HG02885 (cell line): ENCODE results near the gene FBN3.

Experiments used
- ATAC-seq: cut with Tn5 transposase; IDR thresholded peaks from one replicate; pipeline ENCODE4 v1.9.1; 2021; ENCODE audit warnings: mild to moderate bottlenecking; ENCODE audit not compliant: unreplicated experiment, poor library complexity

FBN3 gene

DNA sequence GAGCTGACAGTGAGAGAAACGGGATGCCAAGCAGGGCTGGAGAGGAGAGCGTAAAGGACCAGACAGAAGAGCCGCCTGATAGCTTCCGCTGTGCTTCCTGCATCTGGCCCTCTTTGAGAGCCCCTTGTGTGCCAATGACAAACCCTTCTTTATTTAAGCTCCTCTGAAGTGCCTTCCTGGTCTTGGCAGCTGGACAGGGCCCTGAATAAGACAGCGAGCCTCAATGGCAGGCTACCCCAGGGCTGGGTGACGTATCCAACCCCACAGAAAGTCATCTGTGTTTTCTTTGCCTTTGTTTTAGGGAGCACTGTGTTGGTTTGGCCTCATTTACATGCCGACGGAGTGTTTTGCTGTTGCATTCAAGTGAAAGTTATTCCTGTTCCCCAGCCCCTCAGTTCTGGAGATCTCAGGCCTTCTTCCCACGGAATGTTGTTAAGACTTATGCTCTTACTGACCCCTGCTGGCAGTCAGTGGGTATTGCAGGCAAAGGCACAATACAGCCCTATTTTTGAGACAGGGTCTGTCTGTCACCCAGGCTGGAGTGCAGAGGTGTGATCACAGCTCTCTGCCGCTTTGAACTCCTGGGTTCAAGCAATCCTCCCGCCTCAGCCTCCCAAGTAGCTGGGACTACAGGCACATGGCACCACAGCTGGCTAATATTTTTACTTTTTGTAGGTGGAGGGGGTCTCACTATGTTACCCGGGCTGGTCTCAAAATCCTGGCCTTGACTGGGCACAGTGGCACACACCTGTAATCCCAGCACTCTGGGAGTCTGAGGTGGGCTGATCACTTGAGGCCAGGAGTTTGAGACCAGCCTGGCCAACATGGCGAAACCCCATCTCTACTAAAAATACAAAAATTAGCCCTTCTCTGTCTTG is 80.1 kb downstream of the FBN3 start:
- no peak for ATAC-seq

DNA sequence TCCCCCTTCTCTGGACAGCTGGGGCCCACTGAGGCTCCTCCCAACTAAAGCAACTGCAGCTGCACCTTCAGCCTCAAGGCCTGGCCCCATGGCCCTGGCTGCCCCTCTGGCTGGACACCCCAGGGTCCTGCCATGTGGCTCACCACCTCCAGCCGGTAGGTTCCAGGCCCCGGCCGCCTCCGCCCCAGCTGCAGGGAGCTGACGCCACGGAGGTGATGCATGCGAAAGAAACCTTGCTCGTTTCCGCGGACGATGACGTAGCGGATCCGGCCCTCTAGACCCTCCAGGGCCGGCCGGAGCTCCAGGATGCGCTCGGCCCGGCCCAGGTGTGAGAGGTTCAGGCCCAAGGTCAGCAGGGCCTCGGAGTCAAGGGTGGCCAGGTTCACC is 83.5 kb downstream of the FBN3 start:
- no peak for ATAC-seq

DNA sequence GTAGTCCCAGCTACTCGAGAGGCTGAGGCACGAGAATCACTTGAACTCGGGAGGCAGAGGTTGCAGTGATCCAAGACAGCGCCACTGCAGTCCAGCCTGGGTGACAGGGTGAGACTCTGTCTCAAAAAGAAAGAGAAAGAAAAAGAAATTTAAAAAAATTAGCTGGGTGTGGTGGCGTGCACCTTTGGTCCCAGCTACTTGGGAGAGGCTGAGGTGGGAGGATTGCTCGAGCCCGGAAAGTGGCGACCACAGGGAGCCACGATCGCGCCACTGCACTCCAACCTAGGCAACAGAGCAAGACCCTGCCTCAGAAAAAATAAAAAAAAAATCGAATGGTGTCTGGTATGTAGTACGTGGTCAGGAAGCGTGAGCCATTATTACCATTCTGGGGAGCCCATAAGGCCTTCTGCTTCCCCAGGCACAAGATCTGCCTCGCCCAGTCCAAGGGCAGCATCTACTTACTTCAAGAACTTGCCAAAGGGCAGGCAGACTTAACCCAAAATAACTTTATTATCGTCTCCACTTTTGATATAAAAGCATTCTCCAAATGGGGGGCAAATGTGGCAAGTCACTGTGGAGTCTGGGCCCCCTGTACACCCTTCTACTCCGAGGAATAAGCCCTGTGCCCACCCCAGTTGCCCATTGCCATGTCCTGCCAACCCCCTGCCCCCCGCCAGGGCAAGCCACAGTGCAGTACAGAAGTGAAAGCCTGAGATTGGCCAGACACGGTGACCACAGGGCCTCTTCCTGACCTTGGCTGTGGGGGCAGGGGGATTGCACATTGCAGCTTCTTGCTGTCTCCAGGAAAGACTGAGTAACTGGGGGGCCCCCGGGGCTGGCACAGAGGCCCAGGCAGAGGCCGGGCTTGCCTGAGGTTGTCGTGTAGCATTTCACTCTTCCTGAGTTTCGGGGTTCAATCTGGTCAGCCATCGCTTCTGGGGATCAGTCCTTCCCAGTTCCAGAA is 84.2 kb downstream of the FBN3 start:
- no peak for ATAC-seq

DNA sequence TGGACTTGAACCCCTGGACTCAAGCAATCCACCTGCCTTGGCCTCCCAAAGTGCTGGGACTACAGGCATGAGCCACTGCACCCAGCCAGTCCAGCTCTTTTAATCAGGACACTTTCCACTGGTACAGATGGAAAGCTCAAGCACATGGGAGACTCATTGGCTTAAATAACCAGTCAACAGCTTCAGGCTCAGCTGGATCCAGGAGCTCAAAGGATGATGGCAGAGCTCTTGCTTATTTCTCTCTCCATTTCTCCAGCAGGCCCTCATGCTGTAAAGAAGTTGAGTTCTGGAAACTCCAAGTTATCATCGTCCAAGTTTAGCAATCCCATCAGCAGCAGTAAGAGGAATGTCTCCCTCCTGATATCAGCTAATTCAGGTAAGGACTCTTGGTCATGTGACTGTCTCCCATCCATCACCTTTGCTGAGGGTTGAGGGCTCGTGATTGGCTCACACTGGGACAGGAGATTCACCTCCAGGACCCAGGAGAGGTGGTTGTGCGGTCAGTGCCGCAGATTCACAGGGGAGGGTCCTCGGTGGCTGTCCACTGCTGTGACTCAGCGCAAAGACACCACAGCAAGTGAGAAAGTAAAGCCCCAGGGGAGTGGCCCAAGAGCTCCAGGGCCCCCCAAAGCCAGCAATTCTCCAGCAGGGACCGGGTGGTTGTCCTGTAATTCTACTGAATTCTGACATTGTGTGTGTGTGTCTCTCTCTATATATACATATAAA is 91.7 kb downstream of the FBN3 start:
- ATAC-seq: no peak

DNA sequence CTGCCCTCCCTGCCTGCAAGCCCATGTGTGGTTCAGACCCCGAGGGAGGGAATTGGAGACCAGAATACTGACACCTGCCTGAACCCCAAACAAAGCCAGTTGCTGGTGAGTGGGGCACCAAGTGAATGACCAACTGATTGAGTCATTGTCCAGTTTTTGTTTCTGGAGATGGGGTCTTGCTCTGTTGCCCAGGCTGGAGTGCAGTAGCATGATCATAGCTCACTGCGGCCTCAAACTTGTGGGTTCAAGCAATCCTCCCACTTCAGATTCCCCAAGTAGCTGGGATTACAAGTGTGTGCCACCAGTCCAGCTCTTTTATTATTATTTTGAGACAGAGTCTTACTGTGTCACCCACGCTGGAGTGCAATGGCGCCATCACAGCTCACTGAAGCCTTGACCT is 92.9 kb downstream of the FBN3 start:
- ATAC-seq: no peak

DNA sequence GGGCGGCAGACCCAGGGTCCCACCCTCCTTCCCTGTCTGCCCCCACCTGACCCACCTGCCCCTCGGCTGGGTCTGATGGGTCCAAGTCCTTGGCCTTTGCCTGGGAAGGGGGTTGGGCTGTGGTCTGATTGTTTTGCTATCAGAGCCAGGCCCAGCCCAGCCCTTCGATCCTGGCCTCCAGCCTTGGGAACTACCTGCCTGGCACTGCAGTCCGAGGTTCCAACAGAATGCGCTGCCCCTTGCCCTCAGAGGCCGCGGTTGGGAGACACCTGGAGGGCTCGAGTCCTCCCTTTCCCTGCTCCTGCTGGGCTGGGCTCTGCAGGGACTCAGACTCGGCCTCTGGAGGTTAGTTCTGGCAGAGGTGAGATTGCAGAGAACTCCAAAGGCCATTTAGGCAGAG is 95.2 kb downstream of the FBN3 start:
- ATAC-seq: no peak

DNA sequence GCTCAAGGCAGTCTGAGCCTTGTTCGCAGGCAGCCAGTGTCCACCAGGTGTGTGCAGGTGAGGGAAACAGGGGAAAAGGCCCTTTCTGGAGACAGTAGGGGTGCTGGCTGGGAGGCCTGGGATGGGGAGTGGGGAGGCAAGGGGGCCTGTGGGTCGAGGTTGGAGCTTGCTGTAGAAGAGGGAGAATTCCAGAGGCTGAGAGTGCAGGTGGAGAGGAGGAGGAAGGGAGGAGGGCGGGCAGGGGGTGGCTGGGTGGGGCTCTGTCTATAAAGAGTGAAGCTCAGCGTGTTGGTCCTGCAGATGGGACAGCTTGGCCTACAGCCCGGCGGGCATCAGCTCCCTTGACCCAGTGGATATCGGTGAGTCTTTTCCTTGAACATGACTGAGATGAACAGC is 96.9 kb downstream of the FBN3 start, which contains the start of gene CCL25:
Gene CCL25, plus strand, starts transcription at position 297 of the 396 bp plus-strand sequence. CDS start 290 bp downstream, outside the sequence.
- no peak for ATAC-seq

DNA sequence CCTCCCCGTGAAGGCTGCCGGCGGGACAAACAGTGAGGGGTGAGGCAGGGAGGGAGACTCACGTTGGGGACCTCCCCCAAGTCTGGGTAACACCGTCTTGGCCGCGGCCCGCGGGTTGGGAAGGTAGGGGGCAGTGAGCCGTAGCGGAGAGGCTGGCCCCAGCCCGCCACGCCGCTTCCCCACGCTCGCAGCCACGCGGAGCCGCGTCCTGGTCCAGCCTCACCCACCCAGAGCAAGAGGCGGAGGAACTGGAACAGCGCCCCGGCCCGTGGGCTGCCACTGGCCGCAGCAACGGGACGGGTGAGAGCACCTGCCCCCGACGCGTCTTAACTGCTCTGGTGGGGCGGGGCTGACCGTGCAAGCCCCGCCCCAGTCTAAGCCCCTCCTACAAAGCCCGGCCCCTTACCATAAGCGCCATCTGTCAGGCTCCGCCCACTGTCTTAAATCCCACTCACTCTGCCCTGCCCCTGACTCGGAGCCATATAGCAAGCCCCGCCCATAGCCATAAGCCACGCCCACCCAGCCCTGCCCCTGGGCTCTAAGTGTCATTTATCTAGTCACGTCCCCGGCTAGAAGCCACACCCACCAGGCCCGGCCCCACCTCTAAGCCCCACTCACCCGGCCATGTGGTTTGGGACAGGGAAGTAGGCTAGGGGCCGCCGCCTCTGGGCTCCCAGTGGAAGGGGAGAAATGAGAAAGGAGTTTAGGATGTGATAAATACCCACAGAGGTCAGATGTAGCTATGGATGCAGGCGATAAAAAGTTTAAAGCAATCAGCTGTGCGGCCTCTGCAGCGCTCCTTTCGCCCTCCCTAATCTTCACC is 98.9 kb downstream of the FBN3 start:
- ATAC-seq: peak; percentile 89

DNA sequence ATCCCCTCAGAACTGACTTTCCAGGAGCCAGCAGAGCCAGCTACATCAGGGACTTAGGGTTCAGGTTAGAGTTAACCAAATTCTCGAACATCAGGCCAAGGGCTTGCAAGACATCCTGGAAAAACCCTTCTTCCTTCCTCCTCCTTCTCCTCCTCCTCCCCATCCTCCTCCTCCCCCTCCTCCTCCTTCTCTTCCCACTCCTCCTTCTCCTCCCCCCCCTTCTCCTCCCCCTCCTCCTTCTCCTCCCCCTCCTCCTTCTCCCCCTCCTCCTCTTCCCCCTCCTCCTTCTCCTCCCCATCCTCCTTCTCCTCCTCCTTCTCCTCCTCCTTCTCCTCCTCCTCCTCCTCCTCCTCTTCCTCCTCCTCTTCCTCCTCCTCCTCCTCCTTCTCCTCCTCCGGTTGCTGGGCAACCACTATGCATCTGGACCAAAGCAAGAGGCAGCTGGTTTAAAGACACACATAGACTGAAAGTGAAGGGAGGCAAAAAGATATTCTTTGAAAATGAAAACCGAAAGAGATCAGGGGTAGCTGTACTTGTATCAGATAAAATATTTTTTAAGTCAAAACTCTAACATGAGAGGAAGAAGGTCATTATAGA is 102.7 kb downstream of the FBN3 start:
- no peak for ATAC-seq

DNA sequence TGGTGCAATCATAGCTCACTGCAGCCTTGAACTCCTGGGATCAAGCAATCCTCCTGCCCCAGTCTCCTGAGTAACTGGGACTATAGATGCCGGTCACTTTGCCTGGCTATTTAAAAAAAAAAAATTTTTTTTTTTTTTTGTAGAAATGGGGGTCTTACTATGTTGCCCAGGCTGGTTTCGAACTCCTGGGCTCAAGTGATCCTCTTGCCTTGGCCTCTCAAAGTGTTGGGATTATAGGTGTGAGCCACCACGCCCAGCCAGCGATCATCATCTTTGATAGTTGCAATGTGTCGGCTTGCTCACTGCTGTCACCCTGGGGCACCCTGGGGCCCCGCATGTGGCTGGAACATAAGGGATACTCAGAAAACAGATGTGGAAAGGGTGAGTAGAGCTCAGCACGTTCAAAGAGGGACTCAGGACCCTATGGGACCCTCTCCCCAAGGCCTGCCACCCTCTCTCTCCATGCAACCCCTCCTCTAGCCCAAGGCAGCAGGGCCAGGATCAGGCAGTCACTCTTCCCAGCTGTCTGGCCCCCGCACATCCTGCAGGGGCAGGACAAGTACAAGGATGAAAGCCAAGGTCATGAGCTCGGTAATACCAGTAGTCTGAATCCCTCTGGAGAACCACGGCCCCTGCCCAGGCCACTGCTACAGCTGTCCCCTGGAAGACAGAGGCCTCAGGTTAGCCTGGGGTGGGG is 103.4 kb downstream of the FBN3 start:
- ATAC-seq: no peak

DNA sequence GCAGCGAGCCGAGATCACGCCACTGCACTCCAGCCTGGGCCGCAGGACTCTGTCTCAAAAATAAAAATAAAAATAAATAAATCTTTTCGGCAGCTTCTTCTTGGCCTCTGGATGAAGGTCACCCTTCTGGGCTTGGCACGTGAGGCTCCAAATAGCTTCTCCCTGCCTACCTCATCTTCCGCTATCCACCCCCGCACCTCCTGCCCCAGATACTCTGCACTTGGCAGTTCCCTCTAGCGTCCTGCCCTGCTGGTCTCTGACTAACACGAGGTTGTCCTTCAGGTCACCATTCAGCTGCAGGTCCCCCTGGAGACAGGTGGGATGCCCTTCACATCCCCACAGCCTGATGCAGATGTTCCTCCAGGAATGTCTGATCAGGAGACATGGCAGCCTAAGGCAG is 105.4 kb downstream of the FBN3 start:
- no peak for ATAC-seq

DNA sequence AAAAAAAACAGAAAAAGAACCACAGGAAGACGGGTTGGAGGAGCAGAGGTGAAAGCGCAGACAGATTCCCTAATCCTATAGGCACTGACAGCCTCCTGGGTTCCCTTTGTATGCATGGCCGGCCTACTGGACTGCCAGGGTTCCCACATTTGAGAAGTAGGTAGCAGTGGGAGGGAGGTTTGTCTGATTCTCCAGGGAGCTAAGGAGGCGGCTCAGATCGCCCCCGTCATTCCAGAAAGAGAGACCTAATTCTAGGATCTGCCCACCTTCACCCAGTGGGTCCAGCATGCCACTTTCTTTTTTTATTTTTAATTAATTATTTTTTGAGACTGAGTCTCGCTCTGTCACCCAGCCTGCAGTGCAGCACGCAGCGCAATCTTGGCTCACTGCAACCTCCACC is 106.5 kb downstream of the FBN3 start:
- ATAC-seq: no peak

DNA sequence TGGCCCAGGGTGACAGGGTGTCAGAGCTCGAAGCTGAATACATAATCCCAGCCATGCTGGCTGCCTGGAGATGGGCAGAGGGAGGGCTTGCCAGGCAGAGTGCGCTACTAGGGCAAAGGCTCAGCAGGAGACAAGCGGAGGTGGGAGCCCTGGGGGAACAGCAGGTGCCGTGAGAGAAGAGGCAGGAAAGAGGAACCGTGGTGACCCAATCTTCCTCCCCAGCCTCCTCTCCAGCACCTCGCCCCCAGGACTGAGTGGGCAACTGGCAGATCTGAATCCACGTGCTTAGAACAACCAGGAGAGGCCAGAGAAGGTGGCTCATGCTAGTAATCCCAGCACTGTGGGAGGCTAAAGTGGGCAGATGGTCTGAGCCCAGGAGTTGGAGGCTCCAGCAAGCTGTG is 107.9 kb downstream of the FBN3 start:
- ATAC-seq: no peak

DNA sequence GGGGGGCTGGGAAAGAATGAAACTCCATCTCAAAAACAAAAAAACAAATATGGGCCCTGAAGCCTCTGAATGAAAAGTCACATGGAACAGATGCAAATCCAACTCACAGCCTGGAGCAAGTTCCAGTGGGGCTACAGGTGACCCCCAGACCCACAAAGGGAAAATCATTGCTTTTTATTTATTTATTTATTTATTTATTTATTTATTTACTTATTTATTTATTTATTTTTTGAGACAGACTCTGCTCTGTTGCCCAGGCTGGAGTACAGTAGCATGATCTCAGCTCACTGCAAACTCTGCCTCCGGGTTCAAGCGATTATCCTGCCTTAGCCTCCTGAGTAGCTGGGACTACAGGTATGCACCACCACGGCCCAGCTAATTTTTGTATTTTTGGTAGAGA is 110.2 kb downstream of the FBN3 start:
- no peak for ATAC-seq

DNA sequence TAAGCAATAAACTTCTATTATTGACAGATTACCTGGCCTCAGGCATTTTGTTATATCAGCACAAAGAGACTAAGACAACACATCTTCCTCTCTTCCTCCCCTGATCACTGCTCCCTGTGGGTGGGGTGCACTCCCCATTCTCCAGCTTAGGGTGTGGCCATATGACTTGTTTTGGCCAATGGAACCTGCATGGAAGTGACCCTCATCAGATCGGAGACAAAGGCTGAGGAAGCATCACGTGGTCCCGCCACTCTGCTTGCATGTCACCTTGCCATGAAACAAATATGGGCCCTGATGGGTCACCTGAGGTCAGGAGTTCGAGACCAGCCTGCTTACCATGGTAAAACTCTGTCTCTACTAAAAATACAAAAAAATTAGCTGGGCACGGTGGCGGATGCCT is 110.6 kb downstream of the FBN3 start:
- no peak for ATAC-seq

DNA sequence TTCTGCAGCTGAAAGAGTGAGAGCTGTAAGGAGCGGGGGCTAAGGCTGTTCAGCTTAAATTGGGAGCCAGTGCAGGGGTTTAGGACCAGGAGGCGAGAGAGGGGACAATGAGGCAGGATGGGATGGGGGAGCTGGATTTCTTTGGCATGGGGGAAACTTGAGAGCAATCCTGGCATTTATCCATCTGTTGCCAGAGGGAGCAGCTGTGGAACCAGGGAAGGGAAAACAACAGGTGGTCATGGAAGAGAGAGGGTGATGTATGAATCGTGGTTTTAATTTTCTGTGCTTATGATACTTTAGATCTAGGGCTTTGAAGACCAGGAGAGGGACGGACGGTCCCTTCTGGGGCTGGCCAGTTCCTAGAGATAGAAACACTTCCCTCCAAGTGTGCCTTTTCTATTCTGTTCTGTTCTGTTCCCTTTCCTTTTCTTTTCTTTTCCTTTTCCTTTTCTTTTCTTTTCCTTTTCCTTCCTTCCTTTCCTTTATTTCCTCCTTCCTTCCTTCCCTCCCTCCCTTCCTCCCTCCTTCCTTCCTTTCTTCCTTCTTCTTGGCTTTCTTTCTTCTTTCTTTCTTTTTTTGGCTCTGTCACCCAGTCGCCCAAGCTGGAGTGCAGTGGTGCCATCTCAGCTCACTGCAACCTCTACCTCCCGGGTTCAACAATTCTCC is 112.8 kb downstream of the FBN3 start:
- ATAC-seq: no peak

DNA sequence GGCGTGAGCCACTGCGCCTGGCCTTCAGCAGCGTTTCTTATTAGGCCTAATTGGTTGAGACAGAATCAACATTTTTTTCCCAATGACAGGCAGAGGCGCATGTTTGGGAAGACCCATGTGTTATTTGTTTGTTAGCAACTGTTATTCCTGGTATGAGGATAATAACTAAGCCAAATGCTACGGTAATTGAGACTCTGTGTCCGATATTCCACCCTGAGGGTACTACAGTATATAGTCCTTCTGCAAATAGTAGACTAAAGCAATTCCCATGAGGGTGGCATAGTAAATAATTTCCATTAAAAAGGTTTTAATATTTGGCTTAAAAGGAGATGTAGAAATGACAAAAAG is 115.2 kb downstream of the FBN3 start:
- ATAC-seq: no peak
